AML-193 (cell line): ENCODE measurements around the gene IFNL3.
"Not testable (repeated sequence)": the region's sequence is repeated elsewhere in the genome, so short reads cannot be mapped to it uniquely, and the experiment has no call there.

Experiments used
- DNase-seq, 2 experiments: peaks; one replicate each; lab custom pipeline; 2025; lab: John Stamatoyannopoulos, UW

Gene IFNL3

DNA sequence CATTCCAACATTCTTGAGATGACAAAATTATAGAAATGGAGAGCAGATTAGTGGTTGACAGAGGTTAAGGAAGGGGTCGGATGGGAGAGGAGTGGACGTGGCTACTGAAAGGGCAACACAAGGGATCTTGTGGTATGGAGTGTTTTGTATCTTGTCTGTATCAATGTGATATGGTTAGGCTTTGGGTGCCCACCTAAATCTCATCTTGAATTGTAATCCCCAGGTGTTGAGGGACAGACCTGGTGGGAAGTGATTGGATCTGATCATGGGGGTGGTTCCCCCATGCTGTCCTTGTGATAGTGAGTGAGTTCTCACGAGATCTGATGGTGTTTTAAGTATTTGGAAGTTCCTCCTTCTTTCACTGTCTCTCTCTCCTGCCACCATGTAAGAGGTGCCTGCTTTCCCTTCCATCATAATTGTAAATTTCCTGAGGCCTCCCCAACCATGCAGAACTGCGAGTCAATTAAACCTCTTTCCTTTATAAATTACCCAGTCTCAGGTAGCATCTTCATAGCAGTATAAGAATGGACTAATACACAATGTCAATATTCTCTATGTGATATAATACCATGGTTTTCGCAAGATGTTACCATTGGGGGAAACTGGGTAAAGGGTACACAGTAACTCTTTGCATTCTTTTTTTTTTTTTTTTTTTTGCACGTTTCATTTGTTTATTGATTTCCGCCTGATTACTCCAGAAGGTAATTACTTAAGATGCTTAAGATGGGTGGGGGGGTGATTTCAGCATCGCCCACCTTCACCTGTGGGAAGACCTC lies 8.8 kb upstream of the IFNL3 start:
- no peak for DNase-seq

DNA sequence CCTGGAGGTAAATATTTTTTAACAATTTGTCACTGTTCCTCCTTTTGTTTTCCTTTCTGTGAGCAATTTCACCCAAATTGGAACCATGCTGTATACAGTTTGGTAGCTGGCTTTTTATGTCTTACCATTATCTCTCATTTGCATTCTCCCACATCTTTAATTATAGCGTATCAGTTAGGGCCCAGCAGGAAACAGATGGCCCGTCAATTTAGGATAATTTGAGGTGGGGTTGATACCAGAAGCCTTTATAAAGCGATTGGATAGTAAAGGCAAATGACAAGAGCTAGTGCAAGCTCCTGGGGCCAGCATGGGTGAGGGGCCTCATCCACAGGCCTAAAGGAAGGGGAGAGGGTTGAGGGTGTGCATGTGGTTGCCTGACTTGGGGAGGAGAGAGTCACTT lies 7.7 kb upstream of the IFNL3 start:
- DNase-seq, result no peak

DNA sequence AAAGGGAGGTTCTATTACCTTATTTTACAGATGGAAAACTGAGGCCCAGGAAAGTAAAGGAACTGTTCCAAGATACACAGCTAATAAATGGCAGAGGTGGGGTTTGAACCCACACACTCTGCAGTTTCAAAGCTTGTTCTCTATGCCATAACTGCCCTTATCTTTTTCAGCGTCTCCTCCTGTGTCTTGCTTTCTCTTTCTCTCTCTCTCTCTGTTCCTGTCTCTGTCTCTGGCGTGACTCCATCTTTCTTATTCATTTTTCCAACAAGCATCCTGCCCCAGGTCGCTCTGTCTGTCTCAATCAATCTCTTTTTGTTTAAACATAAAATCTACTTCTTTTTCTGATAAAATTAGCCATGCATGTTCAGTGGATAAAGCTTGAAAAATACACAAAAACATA lies 7.0 kb upstream of the IFNL3 start:
- DNase-seq, result no peak

DNA sequence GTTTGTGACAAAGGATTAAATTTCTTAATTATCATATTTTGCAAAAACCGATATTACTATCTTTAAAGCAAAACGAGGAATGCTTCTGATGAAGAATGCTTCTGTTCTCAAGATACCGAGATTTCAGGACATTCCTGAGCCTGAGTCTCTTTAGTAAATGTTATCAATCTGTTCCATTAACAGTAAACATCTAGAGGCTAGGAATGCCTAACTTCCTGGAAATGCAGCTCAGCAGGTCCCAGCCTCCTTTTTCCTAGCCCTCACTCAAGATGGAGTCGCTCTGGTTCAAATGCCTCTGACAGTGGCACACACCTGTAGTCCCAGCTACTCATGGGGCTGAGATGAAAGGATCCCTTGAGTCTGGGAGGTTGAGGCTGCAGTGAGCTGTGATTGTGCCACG lies 6.3 kb upstream of the IFNL3 start:
- DNase-seq, result no peak

DNA sequence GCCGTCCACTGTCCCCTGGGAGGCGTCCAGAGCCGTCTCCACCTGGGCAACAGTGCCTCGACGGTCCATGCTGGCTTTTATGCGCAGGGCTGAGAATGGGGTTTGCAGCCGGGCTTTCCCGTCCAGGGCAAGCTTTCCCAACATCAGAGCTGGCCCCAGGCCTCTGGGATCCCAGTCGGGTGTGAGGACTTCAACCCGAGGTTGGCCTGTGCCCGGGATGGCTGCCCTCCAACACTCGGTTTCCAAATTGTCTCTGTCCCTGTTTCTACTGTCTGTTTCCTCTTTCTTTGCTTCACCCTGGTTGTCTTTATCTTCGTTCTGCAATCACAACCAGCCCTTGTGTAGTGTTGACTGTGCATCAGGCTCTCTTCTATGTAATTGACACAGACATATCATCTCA lies 4.0 kb upstream of the IFNL3 start, which contains the start of gene IFNL4:
Gene IFNL4, minus strand, starts transcription at position 51 of the 400 bp plus-strand sequence.
- DNase-seq, result no peak

DNA sequence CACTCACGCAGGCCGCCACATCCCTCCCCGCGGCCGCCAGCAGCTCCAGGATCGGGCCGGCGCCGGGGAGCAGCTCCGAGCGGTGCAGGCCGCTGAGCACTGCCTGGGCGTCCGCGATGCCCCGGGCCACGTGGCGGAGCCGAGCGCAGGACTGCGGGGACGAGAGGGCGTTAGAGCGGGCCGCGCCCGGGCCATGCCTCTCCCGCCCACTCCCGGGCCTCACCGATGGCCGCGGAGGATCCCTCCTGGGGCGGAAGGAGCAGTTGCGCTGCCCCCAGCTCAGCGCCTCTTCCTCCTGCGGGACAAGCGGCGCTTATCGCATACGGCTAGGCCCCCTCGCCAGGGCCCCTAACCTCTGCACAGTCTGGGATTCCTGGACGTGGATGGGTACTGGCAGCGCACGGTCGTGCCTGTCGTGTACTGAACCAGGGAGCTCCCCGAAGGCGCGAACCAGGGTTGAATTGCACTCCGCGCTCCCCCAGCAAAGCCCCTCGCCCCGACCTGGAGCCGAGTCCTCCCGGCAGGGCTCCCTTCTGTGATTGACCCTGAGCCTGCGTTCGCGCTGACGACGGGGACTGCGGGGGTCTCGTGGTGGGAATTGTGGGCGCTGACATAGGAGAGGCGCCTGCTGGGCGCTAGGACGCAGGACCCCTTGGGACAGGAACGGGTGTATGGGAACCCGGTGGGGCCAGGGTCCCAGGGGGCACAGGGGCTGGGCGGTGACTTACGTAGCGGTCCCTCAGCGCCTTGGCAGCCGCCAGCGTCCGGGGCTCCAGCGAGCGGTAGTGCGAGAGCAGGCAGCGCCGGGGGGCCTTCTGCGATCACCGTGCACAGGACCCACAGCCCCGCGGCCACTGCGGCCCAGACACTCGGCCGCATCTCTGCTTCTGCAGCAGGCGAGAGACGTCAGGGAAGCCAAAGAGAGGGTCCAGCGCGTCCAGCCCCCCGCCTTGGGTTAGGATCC lies 3.2 kb upstream of the IFNL3 start:
- DNase-seq, result no peak

DNA sequence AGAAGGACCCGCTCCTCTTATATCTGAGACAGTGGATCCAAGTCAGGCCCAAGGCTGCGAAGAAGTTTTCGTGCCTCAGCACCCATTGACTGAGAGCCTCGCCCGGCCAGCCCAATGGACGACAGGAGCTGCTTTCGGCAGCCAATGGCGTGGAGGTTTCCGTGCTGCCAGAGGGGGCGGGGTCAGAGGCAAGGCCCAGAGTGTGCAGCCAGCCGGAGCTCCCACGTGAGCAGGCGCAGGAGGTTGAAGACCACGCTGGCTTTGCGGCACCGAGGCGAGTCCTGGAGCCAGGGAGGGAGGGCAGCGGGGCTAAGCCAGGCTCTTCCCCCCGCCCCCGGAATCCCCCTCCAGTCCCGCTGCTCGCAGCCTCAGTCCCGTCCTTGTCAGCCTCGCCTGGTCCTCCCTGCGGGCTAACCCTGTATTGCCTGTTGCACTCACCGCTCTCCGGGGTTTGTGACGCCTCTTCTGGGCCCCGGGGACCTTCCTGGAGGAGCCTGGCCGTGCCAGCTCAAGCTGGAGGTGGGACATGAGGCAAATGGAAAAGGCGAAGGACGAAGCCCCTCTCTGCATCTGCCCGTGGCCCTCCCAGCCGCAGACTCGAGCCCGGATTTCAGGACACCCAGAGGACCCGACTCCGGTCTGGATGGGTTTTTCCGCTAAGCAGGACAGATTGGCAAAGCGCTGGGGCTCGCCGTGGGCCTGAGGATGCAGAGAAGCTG lies 2.3 kb upstream of the IFNL3 start:
- DNase-seq, result no peak

DNA sequence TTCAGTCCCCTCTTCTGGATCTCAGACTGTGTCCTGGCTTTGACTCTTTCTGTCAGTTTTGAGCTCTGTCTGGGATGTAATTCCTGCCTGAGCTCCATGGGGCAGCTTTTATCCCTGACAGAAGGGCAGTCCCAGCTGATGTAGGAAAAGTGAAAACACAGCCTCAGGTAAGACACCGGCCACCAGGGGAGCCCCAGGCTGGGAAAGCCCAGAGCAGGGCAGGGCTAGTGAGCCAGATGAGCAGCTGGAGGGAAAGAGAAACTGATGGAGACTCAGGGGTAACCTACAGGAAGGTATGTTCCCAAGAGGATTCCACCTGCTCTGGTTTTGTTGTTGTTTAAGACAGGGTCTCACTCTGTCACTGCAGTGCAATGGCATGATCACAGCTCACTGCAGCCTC lies 360 bp upstream of the IFNL3 start:
- DNase-seq, result not testable (repeated sequence)

DNA sequence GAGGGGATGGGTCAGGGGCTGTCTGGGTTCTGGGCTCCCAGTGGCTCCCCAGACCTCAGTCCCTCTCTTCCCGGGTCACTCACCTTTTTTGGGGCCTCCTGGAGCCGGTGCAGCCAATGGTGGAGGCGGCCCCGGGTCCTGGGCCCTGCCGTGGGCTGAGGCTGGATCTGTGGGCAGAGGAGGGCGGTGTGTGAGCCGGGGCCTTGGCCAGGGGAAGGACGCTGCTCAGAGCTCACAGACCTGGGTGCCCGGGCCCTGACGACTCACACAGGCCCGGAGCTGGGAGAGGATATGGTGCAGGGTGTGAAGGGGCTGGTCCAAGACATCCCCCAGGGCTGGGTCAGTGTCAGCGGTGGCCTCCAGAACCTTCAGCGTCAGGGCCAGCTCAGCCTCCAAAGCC lies 1.1 kb downstream of the IFNL3 start:
- not testable (repeated sequence) for DNase-seq

DNA sequence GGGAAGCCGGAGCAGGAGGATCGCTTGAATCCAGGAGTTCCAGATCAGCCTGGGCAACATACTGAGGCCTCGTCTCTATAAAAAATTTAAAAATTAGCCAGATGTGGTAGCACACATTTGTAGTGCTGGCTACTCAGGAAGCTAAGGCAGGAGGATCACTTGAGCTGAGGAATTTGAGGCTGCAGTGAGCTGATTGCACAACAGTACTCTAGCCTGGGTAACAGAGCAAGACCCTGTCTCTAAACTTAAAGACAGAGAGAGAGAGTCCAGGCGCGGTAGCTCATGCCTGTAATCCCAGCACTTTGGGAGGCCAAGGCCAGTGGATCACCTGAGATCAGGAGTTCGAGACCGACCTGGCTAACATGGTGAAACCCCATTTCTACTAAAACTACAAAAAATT lies 4.4 kb downstream of the IFNL3 start:
- DNase-seq, result no peak

DNA sequence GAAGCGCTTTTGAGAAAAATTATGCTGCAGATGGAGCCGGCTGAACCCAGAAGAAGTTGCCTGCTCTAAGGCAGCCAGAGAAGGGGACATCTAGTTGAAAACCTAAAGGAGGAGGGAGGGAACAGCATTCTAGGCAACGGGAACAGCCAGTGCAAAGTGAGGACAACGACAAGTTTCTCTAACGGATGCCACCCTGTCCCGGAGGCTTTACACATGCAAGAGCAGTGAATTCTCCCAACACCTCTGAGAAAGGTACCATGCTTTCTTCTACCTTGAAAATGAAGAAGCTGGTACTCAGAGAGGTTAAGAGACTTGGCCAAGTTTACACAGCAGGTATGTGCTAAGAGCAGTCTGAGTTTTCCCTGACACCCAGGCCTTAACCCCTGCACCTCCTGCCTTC lies 5.9 kb downstream of the IFNL3 start:
- DNase-seq, result no peak

DNA sequence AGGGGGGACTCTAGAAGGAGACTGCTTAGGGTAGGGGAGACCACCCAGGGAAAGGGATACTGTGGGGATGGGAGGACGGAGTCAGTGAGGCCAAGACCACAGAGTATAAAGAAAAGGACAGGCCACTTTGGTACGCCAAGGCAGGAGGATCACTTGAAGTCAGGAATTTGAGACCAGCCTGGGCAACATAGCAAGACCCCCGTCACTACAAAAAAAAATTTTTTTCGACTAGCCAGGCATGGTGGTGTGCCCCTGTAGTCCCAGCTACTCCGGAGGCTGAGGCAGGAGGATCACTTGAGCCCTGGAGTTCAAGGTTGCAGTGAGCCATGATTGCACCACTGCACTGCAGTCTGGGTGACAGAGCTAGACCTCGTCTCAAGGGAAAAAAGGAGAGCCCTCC lies 6.6 kb downstream of the IFNL3 start:
- no peak for DNase-seq

DNA sequence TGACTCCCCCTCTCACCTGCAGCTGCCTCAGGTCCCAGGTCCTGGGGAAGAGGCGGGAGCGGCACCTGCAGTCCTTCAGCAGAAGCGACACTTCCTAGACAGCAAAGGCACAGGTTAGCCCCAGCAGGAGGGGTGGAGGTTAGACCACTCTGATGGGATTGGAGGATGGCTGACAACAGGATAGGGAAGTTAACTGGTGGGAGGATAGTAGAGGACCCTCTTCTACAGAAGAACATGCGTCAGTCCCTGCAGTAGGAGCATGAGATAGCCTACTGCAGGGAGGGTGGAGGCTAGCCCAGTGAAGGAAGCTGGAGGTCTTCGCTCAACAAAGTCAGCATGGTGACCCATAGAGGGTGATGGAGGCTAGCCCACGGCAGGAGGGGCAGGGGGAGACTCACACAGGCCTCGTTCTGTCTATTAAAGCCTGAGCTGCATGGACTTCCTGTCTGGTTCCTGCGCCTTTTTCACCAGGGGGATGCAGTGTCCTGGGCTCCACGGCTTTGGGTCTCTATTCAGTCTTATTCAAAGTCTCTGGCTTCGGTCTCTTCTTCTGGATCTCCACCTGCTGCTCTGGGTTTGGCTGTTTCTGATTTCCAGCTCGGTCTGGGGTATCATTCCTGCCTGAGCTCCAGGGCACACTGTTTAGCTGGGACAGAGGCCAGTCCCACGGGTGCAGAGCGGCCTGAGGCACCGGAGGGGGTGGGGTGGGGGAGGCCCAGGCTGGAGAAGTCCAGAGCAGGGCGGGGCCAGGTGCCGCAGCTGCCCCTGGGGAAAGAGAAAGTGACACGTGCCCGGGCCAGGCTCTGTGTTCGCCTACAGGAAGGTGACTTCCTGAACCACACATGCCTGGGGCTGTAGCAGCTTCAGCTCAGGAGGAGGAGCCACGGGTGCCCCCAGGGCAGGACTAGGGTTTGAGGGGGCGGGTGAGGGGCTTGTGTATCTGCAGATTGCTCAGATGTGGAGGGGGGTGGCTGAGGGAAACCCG lies 7.3 kb downstream of the IFNL3 start:
- no peak for DNase-seq

DNA sequence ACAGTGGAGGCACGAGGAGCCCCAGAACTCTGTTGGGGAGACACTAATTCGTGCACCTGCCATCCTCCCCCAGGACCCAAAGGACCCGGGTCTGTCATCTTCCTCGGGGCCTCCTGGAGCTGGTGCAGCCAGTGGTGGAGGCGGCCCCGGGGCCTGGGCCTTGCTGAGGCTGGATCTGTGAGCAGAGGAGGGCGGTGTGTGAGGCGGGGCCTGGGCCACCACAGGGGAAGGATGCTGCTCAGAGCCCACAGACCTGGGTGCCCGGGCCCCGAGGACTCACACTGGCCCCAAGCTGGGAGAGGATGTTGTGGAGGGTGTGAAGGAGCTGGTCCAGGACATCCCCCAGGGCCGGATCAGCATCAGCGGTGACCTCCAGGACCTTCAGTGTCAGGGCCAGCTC lies 8.3 kb downstream of the IFNL3 start:
- DNase-seq, result no peak

DNA sequence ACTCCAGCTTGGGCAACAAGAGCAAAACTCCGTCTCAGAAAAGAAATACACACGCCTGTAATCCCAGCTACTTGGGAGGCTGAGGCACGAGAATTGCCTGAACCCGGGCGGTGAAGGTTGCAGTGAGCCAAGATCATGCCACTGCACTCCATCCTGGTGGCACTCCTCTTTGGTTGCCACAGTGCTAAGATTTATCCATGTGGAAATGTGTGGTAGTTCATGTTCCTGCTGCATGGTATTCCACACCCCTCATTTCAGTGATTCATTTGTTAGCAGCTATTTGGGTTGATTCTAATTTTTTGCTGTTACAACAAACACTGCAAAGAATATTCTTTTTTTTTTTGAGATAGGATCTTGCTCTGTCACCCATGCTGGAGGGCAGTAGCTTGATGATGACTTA lies 12.1 kb downstream of the IFNL3 start:
- DNase-seq, result no peak

DNA sequence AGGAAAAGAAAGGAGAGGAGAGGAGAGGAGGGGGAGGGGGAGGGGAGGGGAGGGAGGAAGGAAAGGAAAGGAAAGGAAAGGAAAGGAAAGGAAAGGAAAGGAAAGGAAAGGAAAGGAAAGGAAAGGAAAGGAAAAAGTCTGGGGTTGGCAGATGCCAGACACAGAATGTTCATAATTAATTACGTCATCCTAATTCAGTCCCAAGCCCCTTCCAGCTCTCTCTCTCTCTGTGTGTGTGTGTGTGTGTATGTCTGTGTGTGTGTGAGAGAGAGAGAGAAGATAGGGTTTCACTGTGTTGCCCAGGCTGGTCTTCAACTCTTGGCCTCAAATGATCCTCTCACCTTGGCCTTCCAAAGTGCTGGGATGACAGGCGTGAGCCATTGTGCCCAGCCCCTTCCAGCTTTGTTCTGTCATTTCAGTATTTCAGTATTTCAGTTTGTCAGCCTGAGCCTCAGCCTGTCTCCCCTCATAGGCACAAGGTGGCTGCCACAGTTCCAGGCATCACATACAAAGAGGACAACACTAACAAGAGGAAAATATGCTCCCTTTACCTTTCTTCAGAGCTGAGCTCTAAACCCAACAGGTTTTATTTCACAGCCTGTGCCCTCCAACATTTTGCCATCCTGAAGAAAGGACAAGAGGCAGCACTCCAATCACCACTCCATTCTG lies 14.6 kb downstream of the IFNL3 start:
- no peak for DNase-seq

DNA sequence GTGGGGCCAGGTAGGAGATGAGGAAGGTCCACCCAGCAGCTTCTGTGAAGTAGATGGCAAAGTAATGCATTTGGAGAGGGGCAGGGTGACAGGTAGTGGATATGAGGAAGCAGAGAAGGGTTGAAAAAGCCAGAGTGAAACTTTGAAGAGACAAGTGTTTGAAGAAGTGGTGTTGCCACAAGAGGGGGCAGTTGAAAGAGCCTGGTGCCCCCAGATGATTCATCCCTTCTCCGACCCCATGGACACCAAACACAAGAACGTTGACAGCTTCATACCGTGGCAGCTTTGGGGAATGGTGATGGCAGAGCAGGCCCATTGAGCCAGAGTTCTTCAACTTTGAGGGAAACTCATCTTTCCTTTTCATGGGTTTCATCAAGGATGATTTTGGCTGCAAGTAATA lies 19.9 kb downstream of the IFNL3 start:
- no peak for DNase-seq

DNA sequence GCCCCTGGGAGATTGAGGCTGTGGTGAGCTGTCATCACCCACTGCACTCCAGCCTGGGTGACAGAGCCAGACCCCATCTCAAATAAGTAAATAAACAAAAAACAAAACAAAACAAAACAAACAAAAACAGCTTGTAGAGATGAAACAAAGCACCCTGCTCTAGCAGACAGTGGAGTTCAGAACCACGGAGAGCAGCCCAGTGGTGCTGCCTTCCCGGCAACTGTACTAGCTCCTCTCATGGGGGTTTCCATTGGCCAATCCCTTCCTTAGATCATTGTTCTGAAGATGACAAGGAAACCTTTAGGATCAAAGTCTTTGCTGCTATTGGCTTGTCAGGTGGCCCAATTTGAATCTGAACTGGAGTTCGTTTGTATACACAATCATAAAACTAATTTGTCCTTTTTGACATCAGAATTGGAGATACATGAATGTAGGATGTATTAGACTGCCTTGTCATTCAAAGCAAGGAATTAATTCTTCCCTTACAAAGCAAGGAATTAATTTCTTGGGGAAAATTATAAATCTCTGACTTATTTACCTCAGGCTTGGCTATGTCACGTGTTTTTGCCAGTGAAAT lies 21.0 kb downstream of the IFNL3 start:
- peak in 1 of 2 experiments; percentile 20 for DNase-seq

DNA sequence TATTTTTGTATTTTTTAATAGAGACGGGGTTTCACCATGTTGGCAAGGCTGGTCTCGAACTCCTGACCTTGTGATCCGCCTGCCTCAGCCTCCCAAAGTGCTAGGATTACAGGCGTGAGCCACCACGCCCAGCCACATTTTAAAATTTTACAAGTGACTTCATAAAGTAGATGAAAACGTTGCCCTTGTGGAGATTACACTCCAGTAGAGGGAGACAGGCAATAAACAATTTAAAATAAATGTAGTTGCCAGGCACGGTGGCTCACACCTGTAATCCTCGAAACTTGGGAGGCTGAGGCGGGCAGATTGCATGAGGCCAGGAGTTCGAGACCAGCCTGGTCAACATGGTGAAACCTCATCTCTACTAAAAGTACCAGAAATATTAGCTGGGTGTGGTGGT lies 25.7 kb downstream of the IFNL3 start:
- DNase-seq, result not testable (repeated sequence)
